ENCODE measurements around the gene RFPL1.

GRCh38 chr22:29469755-29470154 lies 31.4 kb downstream of the RFPL1 start:
- no peak for TF ChIP-seq POLR2A (IDR thresholded peaks at IDR 0.05)
- no peak for TF ChIP-seq CTCF (IDR thresholded peaks at IDR 0.05 in 4 of 5, conservative IDR thresholded peaks at IDR 0.05 in 1 of 5)

Measured in gastrocnemius medialis (tissue), 4 donors.